Measurements from ENCODE around the gene SVIL.
"Not testable (repeated sequence)": the region's sequence is repeated elsewhere in the genome, so short reads cannot be mapped to it uniquely, and the experiment has no call there.

The SVIL gene

DNA sequence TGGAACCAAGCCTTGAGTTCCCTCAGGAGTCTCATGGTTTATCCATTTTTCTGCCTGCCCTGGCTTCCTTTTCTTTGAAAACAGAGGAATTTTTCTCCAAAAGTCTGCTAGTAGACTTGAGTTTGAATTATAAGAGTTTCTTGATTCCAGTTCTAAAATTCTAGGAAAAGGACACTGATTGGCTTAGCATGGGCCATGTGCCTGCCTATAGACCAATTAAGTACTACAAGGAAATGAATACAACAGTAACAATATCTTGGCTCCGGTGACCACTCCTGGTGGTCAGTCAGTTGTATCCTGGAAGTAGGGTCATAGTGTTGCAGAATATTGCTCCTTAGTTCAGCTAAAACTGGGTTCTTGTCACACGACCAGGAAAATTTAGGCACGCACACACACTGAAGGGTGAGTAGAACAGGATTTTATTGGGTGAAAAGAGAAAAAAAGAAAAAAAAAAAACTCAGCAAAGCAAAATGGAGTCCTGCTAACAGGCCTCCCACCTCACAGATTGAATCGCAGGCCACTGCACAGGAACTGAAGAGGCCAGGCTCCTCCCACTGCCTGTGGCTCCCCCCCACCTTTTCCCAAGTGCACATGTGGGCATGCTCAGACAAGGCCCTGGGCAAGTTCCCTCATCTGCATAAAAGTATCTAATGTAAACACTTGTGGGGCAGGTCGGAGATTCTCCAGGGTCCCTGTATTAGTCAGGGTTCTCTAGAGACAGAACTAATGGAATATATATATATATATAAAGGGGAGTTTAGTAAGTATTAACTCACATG is 190.8 kb downstream of the SVIL start:
- no peak for DNase-seq (ENCODE audit: low read depth)
- TF ChIP-seq, protein P1, sequence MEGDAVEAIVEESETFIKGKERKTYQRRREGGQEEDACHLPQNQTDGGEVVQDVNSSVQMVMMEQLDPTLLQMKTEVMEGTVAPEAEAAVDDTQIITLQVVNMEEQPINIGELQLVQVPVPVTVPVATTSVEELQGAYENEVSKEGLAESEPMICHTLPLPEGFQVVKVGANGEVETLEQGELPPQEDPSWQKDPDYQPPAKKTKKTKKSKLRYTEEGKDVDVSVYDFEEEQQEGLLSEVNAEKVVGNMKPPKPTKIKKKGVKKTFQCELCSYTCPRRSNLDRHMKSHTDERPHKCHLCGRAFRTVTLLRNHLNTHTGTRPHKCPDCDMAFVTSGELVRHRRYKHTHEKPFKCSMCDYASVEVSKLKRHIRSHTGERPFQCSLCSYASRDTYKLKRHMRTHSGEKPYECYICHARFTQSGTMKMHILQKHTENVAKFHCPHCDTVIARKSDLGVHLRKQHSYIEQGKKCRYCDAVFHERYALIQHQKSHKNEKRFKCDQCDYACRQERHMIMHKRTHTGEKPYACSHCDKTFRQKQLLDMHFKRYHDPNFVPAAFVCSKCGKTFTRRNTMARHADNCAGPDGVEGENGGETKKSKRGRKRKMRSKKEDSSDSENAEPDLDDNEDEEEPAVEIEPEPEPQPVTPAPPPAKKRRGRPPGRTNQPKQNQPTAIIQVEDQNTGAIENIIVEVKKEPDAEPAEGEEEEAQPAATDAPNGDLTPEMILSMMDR (IDR thresholded peaks at IDR 0.05; ENCODE audit: low read depth, low read length, missing control alignments): no peak
- in situ Hi-C loops (cut with HindIII; ENCODE audit: low sequenced_read_pairs): loop anchor here (10.0 kb wide), 1 partner anchor 799 kb away; no protein-coding TSS in a partner anchor
- H3K4me3 ChIP-seq (ENCODE audit: low read depth, low read length): no peak overlapping the region

DNA sequence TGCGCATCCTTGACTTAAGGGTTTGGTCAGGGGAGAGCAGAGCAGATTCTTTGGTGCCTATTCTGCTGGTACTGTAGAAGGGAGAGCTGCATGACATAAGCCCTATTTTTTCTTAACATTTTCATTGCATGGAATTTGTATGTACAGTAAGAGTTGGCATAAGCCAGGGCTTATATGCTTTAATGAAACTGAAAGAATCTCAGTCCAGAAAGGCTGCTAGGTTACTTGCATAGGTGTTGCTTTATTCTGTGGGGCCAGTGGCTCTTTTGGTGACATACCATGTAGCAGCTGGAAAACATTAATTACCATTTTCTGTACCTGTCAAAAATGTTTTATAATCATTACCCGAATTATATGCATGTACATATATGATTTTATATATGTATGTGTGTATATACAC is 193.8 kb downstream of the SVIL start:
- TF ChIP-seq, protein P1 (IDR thresholded peaks at IDR 0.05; ENCODE audit: low read depth, low read length, missing control alignments): no peak
- H3K4me3 ChIP-seq (ENCODE audit: low read depth, low read length): no peak overlapping the region
- in situ Hi-C loops (cut with HindIII; ENCODE audit: low sequenced_read_pairs): loop anchor here (10.0 kb wide), 1 partner anchor 796 kb away; no protein-coding TSS in a partner anchor
- DNase-seq (ENCODE audit: low read depth): no peak

DNA sequence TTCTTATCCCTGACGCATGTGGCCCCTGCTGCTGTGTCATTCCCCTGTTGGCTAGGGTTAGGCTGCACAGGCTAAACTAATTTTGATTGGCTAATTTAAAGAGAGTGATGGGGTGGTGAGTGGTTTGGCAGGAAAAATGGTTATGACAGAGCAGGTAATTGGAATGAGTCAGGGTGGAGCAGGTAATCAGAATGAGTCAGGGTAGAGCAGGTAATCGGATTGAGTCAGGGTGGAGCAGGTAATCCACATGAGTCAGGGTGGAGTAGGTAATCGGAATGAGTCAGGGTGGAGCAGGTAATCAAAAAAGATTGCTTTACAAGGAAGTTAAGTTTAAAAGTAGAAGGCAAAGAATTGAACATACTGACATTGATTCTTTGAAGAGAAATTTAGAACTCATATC is 195.8 kb downstream of the SVIL start:
- DNase-seq (ENCODE audit: low read depth); in situ Hi-C loops (cut with HindIII; ENCODE audit: low sequenced_read_pairs); H3K4me3 ChIP-seq (ENCODE audit: low read depth, low read length): not testable (repeated sequence)

DNA sequence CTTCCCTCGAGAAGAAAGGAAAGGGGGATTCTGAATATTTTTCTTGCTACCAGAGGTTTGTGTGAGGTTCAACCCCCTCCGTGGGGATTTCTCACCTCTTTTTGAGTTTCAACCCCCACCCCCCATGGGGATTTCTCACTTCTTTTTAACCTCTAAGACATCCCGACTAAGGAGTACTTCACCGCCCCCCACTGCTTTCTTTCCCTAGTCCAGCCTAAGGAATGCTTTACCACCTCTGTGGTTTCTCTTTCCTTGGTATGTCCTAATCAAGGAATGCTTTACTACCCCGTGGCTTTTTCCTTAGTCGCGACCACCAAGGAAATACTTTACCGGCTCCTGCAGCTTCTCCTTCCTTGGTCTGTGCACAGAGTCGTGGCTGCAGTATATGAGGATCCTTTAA is 196.5 kb downstream of the SVIL start:
- no peak for DNase-seq (ENCODE audit: low read depth)
- TF ChIP-seq, protein P1 (IDR thresholded peaks at IDR 0.05; ENCODE audit: low read depth, low read length, missing control alignments): no peak
- H3K4me3 ChIP-seq (ENCODE audit: low read depth, low read length): no peak overlapping the region
- in situ Hi-C loops (cut with HindIII; ENCODE audit: low sequenced_read_pairs): no loop called here

DNA sequence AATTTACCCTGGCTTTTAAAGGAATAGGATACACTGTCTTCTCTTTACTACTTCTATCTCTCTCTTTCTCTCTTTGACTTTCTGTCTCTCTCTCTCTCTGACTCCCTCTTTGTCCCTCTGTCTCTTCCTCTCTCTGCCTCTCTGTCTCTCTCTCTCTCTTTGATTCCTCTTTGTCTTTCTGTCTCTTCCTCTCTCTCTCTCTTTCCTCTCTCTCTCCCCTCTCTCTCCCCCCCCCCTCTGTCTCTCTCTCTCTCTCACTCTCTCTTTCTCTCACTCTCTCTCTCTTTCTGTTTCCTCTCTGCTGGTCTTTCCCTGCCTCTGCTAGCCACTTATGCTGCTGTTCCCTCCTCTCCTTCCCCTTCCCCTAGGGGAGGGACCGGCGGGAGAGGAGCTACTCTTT is 196.9 kb downstream of the SVIL start:
- in situ Hi-C loops (cut with HindIII; ENCODE audit: low sequenced_read_pairs): no loop called here
- TF ChIP-seq, protein P1 (IDR thresholded peaks at IDR 0.05; ENCODE audit: low read depth, low read length, missing control alignments): no peak
- no peak overlapping the region for H3K4me3 ChIP-seq (ENCODE audit: low read depth, low read length)
- DNase-seq (ENCODE audit: low read depth): no peak

DNA sequence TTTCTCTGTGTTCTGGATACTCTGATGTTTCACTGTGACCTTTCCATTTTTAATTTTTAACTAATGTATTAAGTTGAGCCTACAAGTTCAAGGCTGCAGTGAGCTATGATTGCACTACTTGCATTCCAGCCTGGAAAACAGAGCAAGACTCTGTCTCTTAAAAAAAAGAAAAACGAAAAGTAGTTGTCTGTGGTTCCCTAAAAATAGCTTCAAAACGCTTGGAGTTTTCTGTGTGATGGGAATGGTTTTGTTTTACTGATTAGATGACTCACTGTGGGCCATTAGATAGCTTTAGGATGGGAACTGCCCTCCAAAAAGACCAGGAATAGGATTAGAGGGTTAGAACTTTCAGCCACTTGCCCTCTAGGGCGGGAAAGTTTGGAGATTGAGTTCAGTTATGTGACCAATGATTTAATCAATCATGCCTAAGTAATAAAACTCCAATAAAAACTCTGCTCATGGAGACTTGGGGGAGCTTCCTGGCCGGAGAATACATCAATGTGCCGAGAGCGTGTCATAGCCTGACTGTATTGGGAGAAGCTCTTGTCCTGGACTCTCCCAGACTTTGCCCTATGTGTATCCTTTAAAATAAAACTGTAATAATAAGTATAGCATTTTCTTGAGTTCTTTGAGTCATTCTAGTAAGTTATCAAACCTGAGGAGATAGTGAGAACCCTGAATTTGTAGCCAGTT is 198.8 kb downstream of the SVIL start:
- in situ Hi-C loops (cut with HindIII; ENCODE audit: low sequenced_read_pairs): no loop called here
- TF ChIP-seq, protein P1 (IDR thresholded peaks at IDR 0.05; ENCODE audit: low read depth, low read length, missing control alignments): no peak
- H3K4me3 ChIP-seq (ENCODE audit: low read depth, low read length): no peak overlapping the region
- DNase-seq (ENCODE audit: low read depth): no peak

DNA sequence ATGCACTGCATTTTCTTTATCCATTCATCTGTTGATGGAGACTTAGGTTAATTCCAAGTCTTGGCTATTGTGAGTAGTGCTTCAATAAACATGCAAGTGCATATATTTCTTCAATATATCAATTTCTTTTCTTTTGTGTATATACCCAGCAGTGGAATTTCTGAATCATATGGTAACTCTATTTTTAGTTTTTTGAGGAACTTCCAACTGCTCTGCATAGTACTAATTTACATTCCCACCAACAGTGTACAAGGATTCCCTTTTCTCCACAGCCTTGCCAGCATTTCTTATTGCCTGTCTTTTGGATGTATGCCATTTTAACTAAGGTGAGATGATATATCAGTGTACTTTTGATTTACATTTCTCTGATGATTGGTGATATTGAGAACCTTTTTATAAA is 200.7 kb downstream of the SVIL start:
- H3K4me3 ChIP-seq (ENCODE audit: low read depth, low read length): no peak overlapping the region
- TF ChIP-seq, protein P1 (IDR thresholded peaks at IDR 0.05; ENCODE audit: low read depth, low read length, missing control alignments): no peak
- in situ Hi-C loops (cut with HindIII; ENCODE audit: low sequenced_read_pairs): no loop called here
- no peak for DNase-seq (ENCODE audit: low read depth)
